T-helper 17 cell (primary cell): ENCODE results near the gene NAP1L2. TPM values are rescaled to one million over a fixed set of nuclear protein-coding genes. Genes with fewer than 3 reads are reported as not detected.
"Not testable (repeated sequence)": the region's sequence is repeated elsewhere in the genome, so short reads cannot be mapped to it uniquely, and the experiment has no call there.

ENCODE experiments used
- ATAC-seq: fragments of 150-1000 bp; cut with Tn5 transposase; 2 replicates; pipeline ENCODE4 v1.10.0; 2021; ENCODE audit warnings: mild to moderate bottlenecking, moderate library complexity
- DNase-seq, 3 donors: peaks; one replicate each; pipeline versions ENCODE4 v3.0.0 to v3.0.0-alpha.2; 2020 to 2021
- H3K9me3 ChIP-seq: one replicate; pipeline ENCODE4 v1.7.0; 2013; ENCODE audit warnings: low read length, mild to moderate bottlenecking; ENCODE audit not compliant: control insufficient read depth, poor library complexity, severe bottlenecking
- H3K27ac Mint-ChIP-seq: one replicate; pipeline ENCODE4 v1.8.0; 2022; ENCODE audit warnings: mild to moderate bottlenecking, moderate library complexity, mixed read lengths
- H3K27me3 Mint-ChIP-seq: one replicate; pipeline ENCODE4 v1.8.0; 2022; ENCODE audit warnings: mixed read lengths
- H3K36me3 Mint-ChIP-seq: one replicate; pipeline ENCODE4 v1.8.0; 2022; ENCODE audit warnings: low read depth, mixed read lengths
- H3K4me1 Mint-ChIP-seq: one replicate; pipeline ENCODE4 v1.8.0; 2022; ENCODE audit warnings: mild to moderate bottlenecking, mixed read lengths
- H3K4me3 Mint-ChIP-seq: one replicate; pipeline ENCODE4 v1.8.0; 2022; ENCODE audit warnings: mild to moderate bottlenecking, moderate library complexity, mixed read lengths
- total RNA-seq, 4 donors: library from RNA in 2 of 4; stranded (reverse) in 2 of 4; gene quantifications; one replicate each; pipeline ENCODE4 v1.2.3 and lab custom pipeline; 2022 to 2026

The NAP1L2 gene, protein sequence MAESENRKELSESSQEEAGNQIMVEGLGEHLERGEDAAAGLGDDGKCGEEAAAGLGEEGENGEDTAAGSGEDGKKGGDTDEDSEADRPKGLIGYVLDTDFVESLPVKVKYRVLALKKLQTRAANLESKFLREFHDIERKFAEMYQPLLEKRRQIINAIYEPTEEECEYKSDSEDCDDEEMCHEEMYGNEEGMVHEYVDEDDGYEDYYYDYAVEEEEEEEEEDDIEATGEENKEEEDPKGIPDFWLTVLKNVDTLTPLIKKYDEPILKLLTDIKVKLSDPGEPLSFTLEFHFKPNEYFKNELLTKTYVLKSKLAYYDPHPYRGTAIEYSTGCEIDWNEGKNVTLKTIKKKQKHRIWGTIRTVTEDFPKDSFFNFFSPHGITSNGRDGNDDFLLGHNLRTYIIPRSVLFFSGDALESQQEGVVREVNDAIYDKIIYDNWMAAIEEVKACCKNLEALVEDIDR
- total RNA-seq (1 to 10 TPM; 5.4 to 8.3 TPM), total RNA-seq (lab: John Stamatoyannopoulos, UW) (15.3 reads per million in 2 donors)

DNA sequence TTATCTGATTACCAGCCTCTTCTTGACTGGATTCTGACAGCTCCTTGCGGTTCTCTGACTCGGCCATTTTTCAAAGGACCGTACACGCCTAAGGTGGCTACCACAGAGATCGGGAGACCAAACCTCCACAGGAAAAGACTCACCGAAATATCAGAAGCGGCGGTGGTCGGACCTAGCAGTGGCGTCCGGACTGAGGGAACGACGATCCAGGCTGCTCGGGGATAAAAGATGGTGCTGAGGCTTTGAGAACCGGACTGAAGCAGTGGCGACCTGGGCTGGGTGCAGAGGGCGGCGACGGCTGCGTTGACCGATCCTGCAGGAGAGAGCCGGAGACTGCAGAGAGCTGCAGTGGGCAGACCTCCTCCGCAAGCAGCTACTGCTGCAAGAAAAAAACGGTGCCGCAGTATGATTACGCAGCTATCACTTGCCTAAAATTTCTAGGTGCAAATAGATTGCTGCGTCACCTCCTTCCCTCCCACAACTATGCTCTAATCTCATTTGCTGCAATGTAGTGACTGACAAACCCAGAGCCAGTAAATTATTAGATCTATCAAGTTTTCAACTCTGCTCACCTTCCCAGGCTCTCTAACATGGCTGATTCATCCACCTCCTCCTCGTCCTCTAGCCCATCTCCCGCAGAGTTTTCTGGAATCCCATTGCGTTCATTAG is at the start of gene NAP1L2:
Gene NAP1L2, minus strand, starts transcription at position 426 of the 669 bp plus-strand sequence. Its CDS starts 359 bp downstream, at position 67.
- ATAC-seq = peak; percentile 93
- peak within 1 kb of the TSS; percentile 93 for H3K4me3 Mint-ChIP-seq
- peak in 2 of 3 donors; percentile 4 to 12 for DNase-seq
- H3K36me3 Mint-ChIP-seq = peaks cover 7% of the 10 kb centered on the region
- H3K4me1 Mint-ChIP-seq = peaks cover 13% of the 10 kb centered on the region
- peaks cover 5% of the 10 kb centered on the region for H3K27me3 Mint-ChIP-seq
- H3K9me3 ChIP-seq = no peaks in the 10 kb centered on the region
- H3K27ac Mint-ChIP-seq = peak within 1 kb of the TSS; percentile 95

DNA sequence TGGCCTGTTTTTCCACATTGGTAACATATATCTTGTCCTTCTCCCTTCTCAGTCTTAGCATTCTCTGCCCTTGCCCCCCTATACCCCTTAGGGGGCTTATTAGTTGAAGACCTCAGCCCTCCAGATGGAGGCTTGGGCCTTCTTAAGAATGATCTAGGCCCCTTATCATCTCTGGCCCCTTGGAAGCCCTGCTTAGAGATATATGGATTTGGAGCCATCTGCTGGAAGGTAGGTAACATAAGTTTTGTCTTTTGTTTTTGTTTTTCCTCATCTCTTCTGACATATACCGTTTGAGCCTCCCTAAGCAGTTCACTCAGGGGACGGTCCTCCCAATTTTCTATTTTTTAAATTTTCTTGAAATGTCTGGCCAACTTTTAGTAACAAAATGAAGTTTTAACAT is 48.3 kb upstream of the NAP1L2 start:
- no peak for DNase-seq

DNA sequence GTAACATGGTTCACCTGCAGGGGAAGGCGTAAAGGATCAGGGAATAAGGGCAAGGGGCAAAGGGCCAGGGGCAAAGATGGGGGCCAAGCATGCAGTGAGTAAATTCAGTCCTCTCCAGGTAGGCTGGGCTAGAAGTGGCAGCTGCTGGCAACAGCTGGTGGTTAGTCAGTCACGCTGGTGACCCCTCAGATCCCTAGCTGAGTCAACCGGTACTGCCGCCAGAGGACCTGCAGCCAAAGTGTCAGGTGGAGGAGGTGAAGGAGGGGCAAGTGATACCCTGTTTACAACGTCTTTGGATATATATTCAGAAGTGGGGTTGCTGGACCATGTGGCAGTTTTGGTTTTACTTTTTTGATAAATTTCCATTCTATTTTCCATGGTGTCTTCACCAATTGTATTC is 24.6 kb upstream of the NAP1L2 start:
- no peaks in the 10 kb centered on the region for H3K4me1 Mint-ChIP-seq
- H3K36me3 Mint-ChIP-seq = no peaks in the 10 kb centered on the region
- no peak overlapping the region for H3K4me3 Mint-ChIP-seq
- H3K27me3 Mint-ChIP-seq = no peaks in the 10 kb centered on the region
- no peaks in the 10 kb centered on the region for H3K9me3 ChIP-seq
- DNase-seq = no peak
- H3K27ac Mint-ChIP-seq = no peak overlapping the region
- no peak for ATAC-seq

More for the DNA sequence above, 48.3 kb upstream of the NAP1L2 start:
- Mint-ChIP-seq H3K27ac (no peak overlapping the region), H3K36me3 (no peaks in the 10 kb centered on the region), H3K4me3 (no peak overlapping the region), H3K27me3 (no peaks in the 10 kb centered on the region), H3K4me1 (no peaks in the 10 kb centered on the region)
- ATAC-seq = no peak
- no peaks in the 10 kb centered on the region for H3K9me3 ChIP-seq

DNA sequence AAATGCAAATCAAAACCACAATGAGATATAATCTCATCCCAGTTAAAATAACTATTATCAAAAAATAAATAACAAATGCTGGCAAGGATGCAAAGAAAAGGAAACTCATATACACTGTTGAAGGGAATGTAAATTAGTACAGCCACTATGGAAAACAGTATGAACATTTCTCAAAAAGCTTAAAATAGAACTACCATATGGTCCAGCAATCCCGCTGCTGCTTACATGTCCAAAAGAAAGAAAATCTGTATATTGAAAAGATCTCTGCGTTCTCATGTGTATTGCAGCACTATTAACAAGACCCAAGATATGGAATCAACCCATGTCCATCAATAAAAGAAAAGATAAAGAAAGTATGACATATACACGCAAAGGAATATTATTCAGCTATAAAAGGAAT is 3.0 kb upstream of the NAP1L2 start:
- Mint-ChIP-seq H3K4me1 (peaks cover 8% of the 10 kb centered on the region), H3K27me3 (peaks cover 5% of the 10 kb centered on the region), H3K4me3 (no peak overlapping the region), H3K27ac (no peak overlapping the region), H3K36me3 (peaks cover 7% of the 10 kb centered on the region)
- ATAC-seq (no peak), DNase-seq (no peak)
- H3K9me3 ChIP-seq = no peaks in the 10 kb centered on the region

DNA sequence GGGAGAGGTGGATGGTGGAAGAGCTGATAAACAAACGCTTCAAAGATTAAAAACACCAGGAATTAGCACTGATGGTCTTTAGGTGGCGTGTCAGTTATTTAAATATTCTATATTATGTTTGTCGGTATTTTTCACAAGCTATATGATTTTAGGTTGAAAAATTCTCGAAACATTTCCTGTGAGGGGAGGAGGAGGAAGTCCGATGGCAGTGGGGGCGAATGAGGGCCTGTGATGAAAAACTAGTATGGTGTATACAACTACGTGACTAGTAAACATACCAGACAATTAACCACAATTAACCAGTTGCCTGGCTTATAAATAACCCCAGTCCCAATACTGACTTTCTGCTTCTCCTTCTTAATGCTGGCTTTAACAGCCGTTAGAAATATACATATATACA is 595 bp upstream of the NAP1L2 start:
- H3K9me3 ChIP-seq = no peaks in the 10 kb centered on the region
- Mint-ChIP-seq H3K27ac (peak overlapping the region; percentile 95), H3K4me3 (peak overlapping the region; percentile 93), H3K36me3 (peaks cover 7% of the 10 kb centered on the region), H3K27me3 (peaks cover 5% of the 10 kb centered on the region), H3K4me1 (peaks cover 13% of the 10 kb centered on the region)
- ATAC-seq (peak; percentile 47), DNase-seq (no peak)

DNA sequence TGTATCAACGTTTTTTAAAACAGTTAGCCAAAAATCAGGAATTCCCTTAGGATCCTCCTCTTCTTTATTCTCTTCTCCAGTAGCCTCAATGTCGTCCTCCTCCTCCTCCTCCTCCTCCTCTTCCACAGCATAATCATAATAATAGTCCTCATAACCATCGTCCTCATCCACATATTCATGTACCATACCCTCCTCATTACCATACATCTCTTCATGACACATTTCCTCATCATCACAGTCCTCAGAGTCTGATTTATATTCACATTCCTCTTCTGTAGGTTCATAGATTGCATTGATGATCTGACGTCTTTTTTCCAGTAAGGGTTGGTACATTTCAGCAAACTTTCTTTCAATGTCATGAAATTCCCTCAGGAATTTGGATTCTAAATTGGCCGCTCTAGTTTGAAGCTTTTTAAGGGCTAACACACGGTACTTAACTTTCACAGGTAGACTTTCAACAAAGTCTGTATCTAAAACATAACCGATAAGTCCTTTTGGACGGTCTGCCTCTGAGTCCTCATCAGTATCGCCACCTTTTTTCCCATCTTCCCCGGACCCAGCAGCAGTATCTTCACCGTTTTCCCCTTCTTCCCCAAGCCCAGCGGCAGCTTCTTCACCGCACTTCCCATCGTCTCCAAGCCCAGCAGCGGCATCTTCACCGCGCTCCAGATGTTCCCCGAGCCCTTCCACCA is 771 bp downstream of the NAP1L2 start:
- ATAC-seq = no peak
- DNase-seq = no peak

DNA sequence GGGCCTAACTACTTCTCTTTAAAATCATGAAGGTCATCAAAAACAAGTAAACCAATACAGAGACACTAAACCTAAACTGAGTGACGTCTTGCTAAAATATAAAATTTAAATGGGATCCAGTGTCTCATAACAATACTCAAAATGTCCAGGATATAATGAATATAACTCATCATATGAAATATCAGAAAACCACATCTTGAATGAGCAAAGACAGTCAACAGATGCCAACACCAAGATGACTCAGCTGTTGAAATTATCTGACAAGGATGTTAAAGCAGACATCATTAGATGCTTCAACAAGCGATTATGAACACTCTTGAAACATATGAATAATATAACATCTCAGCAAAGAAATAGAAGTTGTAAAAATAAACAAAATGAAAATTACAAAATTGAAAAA is 8.3 kb downstream of the NAP1L2 start:
- Mint-ChIP-seq H3K4me1 (peaks cover 2% of the 10 kb centered on the region), H3K27me3 (no peaks in the 10 kb centered on the region), H3K4me3 (no peak overlapping the region), H3K36me3 (no peaks in the 10 kb centered on the region), H3K27ac (no peak overlapping the region)
- no peak for ATAC-seq
- DNase-seq = no peak
- H3K9me3 ChIP-seq = no peaks in the 10 kb centered on the region

More for the DNA sequence above, 771 bp downstream of the NAP1L2 start:
- Mint-ChIP-seq H3K27ac (peak overlapping the region; percentile 95), H3K4me1 (peaks cover 13% of the 10 kb centered on the region), H3K27me3 (peaks cover 5% of the 10 kb centered on the region), H3K4me3 (peak overlapping the region; percentile 93), H3K36me3 (peaks cover 7% of the 10 kb centered on the region)
- no peaks in the 10 kb centered on the region for H3K9me3 ChIP-seq

DNA sequence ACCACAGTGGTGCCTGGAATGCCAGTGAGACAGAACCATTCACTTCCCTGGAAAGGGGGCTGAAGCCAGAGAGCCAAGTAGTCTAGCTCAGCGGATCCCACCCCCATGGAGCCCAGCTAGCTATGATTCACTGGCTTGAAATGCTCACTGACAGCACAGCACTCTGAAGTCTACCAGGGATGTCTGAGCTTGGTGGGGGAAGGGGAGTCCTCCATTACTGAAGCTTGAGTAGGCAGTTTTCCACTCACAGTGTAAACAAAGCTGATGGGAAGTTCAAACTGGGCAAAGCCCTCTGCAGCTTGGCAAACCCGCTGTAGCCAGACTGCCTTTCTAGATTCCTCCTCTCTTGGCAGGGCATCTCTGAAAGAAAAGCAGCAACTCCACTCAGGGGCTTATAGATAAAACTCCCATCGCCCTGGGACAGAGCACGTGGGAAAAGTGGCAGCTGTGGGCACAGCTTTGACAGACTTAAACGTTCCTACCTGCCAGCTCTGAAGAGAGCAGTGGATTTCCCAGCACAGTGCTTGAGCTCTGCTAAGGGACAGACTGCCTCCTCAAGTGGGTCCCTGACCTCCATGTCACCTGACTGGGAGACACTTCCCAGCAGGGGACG is 32.0 kb downstream of the NAP1L2 start:
- H3K27me3 Mint-ChIP-seq = no peaks in the 10 kb centered on the region
- DNase-seq = no peak

DNA sequence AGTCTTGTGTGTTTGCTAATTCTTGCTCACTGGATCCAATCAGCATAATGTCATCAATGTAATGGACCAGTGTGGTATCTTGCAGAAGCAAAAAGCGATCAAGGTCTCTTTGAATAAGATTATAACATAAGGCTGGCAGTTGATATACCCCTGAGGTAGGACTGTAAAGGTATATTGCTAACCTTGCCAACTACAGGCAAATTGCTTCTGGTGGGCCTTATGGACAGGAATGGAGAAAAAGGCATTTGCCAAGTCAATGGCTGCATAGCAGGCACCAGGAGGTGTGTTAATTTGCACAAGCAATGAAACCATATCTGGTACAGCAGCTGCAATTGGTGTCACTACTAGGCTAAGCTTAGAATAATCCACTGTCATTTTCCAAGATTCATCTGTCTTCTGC is 45.7 kb downstream of the NAP1L2 start:
- not testable (repeated sequence) for H3K27me3 Mint-ChIP-seq, H3K27ac Mint-ChIP-seq, H3K4me1 Mint-ChIP-seq, H3K9me3 ChIP-seq, ATAC-seq, DNase-seq, H3K4me3 Mint-ChIP-seq, H3K36me3 Mint-ChIP-seq

More for the DNA sequence above, 32.0 kb downstream of the NAP1L2 start:
- Mint-ChIP-seq H3K4me1 (no peaks in the 10 kb centered on the region), H3K36me3 (no peaks in the 10 kb centered on the region), H3K4me3 (no peak overlapping the region), H3K27ac (no peak overlapping the region)
- no peak for ATAC-seq
- H3K9me3 ChIP-seq = no peaks in the 10 kb centered on the region

Other genes with a start within 250 kb of the NAP1L2 start
- not detected for gene PABPC1L2B, start 211.9 kb downstream of the NAP1L2 start, total RNA-seq
- gene PABPC1L2A, start 135.3 kb downstream of the NAP1L2 start, total RNA-seq = not detected
- gene CDX4, start 232.2 kb upstream of the NAP1L2 start, total RNA-seq = not detected